BE2C (cell line): ENCODE measurements around the gene KLF8.

Experiments
- DNase-seq: peaks from one replicate; pipeline ENCODE4 v3.0.0-alpha.2; 2020
- H3K27me3 ChIP-seq: fragments of 250-450 bp; sonication (Bioruptor Pico); 2 replicates; pipeline ENCODE4 v1.5.1; 2020; ENCODE audit warnings: mild to moderate bottlenecking
- H3K36me3 ChIP-seq: fragments of 250-450 bp; sonication (Bioruptor Pico); 2 replicates; pipeline ENCODE4 v1.5.1; 2020; ENCODE audit warnings: mild to moderate bottlenecking
- H3K4me1 ChIP-seq: fragments of 250-450 bp; sonication (Bioruptor Pico); 2 replicates; pipeline ENCODE4 v1.5.1; 2020
- H3K4me3 ChIP-seq: 2 replicates; pipeline ENCODE4 v1.5.1; 2011; ENCODE audit warnings: low read depth, low read length
- H3K9me3 ChIP-seq: fragments of 250-450 bp; sonication (Bioruptor Pico); 2 replicates; pipeline ENCODE4 v1.5.1; 2020
- CTCF ChIP-seq: IDR thresholded peaks from 2 replicates; pipeline ENCODE4 v1.5.1; 2012; ENCODE audit warnings: mild to moderate bottlenecking, low read depth, low read length

Gene KLF8

GRCh38 chrX:56313308-56313707, 81.2 kb downstream of the KLF8 start:
- no peaks in the 10 kb centered on the region for H3K4me1 ChIP-seq
- H3K27me3 ChIP-seq: no peaks in the 10 kb centered on the region
- no peak overlapping the region for H3K4me3 ChIP-seq
- no peaks in the 10 kb centered on the region for H3K9me3 ChIP-seq
- TF ChIP-seq CTCF: no peak
- DNase-seq: no peak
- H3K36me3 ChIP-seq: no peaks in the 10 kb centered on the region

GRCh38 chrX:56314334-56314733, 82.2 kb downstream of the KLF8 start:
- H3K4me3 ChIP-seq: no peak overlapping the region
- no peaks in the 10 kb centered on the region for H3K4me1 ChIP-seq
- H3K9me3 ChIP-seq: no peaks in the 10 kb centered on the region
- H3K36me3 ChIP-seq: no peaks in the 10 kb centered on the region
- DNase-seq: no peak
- H3K27me3 ChIP-seq: no peaks in the 10 kb centered on the region
- TF ChIP-seq CTCF: no peak

- Histone ChIP-seq H3K27me3 (no peaks in the 10 kb centered on the region), H3K9me3 (no peaks in the 10 kb centered on the region), H3K4me1 (no peaks in the 10 kb centered on the region), H3K4me3 (no peak overlapping the region), H3K36me3 (no peaks in the 10 kb centered on the region)
- TF ChIP-seq CTCF: no peak
- no peak for DNase-seq
Measured at GRCh38 chrX:56318076-56318475, 85.9 kb downstream of the KLF8 start.

GRCh38 chrX:56319165-56319564, 87.0 kb downstream of the KLF8 start:
- H3K27me3 ChIP-seq: no peaks in the 10 kb centered on the region
- H3K4me3 ChIP-seq: no peak overlapping the region
- DNase-seq: no peak
- no peak for TF ChIP-seq CTCF
- no peaks in the 10 kb centered on the region for H3K9me3 ChIP-seq
- no peaks in the 10 kb centered on the region for H3K4me1 ChIP-seq
- H3K36me3 ChIP-seq: no peaks in the 10 kb centered on the region
